Hepatic stellate cell (primary cell): ENCODE results near the gene SPRR1A.

Source experiments
- DNase-seq: peaks from one replicate; pipeline ENCODE4 v3.0.0; 2011; ENCODE audit warnings: low spot score

Gene SPRR1A

DNA sequence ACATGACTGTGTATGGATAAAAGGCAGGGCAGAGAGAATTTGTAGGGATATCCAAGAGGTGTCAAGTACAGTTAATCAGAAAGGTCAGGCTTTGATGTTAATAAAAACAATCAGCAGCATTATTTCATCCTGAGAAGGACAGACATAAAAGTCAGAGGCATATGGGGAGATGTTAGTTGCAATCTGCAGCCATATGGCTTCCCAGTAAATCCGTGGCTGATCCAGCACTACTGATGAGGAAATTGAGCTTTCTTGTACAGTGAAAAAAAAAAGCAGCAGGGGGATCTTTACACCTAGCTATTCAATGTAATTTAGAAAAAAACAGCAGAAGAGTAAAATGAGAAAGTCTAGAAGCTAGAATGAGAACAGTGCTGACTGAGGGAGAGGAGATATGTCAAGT lies 44.9 kb downstream of the SPRR1A start:
- DNase-seq, result no peak

GRCh38 chr1:153030895-153031294 lies 47.0 kb downstream of the SPRR1A start, which contains the start of gene SPRR1B:
Gene SPRR1B (plus strand): TSS chr1:153031203. CDS start chr1:153032346, 1,143 bp downstream.
- DNase-seq, result no peak

DNA sequence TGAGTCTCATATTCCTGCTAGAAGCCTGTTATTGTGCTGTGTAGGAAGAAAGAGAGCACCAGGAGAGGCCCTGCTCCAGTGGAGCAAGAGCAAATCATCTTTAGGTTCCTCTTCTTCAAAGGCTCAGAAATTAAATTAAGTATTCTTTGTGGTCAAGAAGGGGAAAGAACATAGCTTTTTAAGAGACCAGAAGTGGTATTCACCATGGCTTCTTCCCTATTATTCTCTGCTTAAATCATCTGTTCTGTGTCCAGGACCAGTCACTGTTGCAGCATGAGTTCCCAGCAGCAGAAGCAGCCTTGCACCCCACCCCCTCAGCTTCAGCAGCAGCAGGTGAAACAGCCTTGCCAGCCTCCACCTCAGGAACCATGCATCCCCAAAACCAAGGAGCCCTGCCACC lies 48.2 kb downstream of the SPRR1A start:
- no peak for DNase-seq

GRCh38 chr1:153032677-153033308 lies 48.9 kb downstream of the SPRR1A start:
- DNase-seq, result peak; percentile 2

- no peak for DNase-seq
Observed at GRCh38 chr1:153035211-153035610, 51.3 kb downstream of the SPRR1A start.
